Measurements from ENCODE around the gene EPHB3. TPM values are rescaled to one million over a fixed set of nuclear protein-coding genes. Genes with fewer than 3 reads are reported as not detected.

Gene EPHB3
- total RNA-seq, 1 experiment from 2014 or later, result 4.1 TPM

DNA sequence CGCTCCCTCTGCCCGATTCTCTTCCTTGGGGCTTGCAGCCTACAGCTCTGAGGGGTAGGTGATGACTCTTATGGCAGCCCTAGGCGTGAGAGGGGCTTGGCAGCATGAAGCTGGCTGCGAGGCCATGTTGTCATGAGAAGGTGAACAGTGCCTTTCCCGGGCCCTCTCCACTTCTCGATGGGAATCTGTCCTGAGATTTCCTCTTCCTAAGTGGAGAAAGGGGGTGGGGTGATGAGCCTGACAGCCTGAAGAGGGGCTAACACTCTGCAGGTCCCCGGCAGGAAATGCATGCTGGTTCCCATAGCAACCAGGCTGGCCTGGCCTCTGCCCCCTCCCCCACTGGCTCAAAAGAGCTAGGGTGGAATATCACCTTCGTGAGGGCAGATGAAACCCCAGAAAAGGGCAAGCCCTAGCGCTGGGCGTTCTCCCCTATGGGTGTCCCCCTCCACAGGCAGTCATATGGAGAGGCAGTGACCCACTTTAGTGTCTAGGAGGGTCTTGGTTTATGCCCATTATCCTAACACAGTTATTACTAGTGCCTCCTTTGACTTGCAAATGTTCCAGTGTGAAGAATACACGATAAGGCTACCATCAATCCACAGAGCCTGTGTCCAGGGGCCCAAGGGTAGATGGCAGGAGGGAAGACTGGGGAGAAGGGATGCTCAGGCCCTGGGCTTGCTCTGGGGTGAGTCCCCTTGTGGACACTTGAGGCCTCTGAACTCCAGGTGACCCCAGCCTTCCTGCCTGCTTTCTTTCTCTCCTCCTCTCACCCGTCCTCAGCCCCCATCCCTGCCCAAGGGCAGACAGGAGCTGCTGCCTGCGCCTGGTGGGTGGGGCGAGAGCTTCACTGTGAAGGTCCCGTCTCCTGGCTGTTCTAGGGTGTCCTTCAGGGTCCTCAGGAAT is 13.2 kb downstream of the EPHB3 start:
- no peaks in the 10 kb centered on the region for H3K27me3 ChIP-seq (replicated peaks)
- no peaks in the 10 kb centered on the region for H3K9me3 ChIP-seq (replicated peaks)
- no peak overlapping the region for H3K4me3 ChIP-seq
- H3K36me3 ChIP-seq, result no peaks in the 10 kb centered on the region
- no peak for DNase-seq (ENCODE audit: low read depth in 1 of 2, low spot score in 2 of 2)
- peaks cover 7% of the 10 kb centered on the region for H3K4me1 ChIP-seq (replicated peaks)
- no peak overlapping the region for H3K27ac ChIP-seq

DNA sequence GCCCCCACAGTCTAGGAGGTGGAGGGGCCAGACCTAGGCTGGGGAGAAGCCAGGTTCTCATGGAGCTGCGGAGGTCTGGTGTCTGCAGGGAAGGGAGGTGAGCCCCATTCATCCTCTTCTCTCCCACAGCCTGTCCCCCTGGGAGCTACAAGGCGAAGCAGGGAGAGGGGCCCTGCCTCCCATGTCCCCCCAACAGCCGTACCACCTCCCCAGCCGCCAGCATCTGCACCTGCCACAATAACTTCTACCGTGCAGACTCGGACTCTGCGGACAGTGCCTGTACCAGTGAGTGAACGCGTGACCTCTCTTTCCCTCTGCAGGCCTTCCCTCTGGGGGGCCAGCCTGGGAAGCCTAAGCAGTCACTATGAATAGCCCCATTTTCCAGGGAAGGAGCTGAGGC is 14.1 kb downstream of the EPHB3 start:
- Histone ChIP-seq H3K27me3 (replicated peaks) (no peaks in the 10 kb centered on the region), H3K36me3 (no peaks in the 10 kb centered on the region), H3K4me1 (replicated peaks) (peaks cover 5% of the 10 kb centered on the region; the same call in 1 of the 2 replicates), H3K4me3 (no peak overlapping the region), H3K27ac (no peak overlapping the region), H3K9me3 (replicated peaks) (no peaks in the 10 kb centered on the region)
- no peak for DNase-seq (ENCODE audit: low read depth in 1 of 2, low spot score in 2 of 2)

DNA sequence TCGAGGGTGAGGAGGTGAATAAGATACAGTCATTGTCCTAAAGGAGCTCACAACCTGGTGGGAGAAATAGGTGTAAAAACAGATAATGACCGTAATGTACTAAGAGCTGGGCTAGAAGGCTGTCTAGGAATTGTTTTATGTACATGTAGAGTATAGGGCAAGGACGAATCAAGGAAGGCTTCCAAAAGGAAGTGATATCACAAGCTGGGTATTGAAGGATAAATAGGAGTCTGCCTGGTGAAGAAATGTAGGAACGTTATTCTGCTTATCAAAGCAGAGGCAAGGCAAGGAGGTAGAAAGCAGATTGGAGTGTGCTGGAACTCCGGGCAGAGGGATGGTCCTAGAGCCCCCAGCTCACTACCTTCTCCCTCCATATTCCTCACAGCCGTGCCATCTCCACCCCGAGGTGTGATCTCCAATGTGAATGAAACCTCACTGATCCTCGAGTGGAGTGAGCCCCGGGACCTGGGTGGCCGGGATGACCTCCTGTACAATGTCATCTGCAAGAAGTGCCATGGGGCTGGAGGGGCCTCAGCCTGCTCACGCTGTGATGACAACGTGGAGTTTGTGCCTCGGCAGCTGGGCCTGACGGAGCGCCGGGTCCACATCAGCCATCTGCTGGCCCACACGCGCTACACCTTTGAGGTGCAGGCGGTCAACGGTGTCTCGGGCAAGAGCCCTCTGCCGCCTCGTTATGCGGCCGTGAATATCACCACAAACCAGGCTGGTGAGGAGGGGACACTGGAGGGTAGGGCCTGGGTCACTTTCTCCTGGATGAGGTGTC is 15.1 kb downstream of the EPHB3 start:
- Histone ChIP-seq H3K4me1 (replicated peaks) (peaks cover 5% of the 10 kb centered on the region; the same call in 1 of the 2 replicates), H3K36me3 (no peaks in the 10 kb centered on the region; the same call in 1 of the 2 replicates)
- DNase-seq (ENCODE audit: low read depth in 1 of 2, low spot score in 2 of 2), result no peak

DNA sequence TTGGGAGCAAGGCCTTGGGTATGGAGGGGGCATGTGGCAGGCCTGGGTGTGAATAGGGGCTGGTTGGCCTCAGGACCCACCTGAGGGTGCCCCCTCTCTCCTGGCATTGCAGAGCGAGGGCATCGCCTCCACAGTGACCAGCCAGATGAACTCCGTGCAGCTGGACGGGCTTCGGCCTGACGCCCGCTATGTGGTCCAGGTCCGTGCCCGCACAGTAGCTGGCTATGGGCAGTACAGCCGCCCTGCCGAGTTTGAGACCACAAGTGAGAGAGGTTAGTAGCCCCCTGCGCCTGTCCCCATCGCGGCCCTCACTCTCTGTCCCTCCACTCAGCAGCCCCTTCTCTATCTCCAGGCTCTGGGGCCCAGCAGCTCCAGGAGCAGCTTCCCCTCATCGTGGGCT is 16.0 kb downstream of the EPHB3 start:
- Histone ChIP-seq H3K9me3 (replicated peaks) (no peaks in the 10 kb centered on the region), H3K4me3 (no peak overlapping the region), H3K4me1 (replicated peaks) (peaks cover 10% of the 10 kb centered on the region), H3K27ac (no peak overlapping the region), H3K27me3 (replicated peaks) (no peaks in the 10 kb centered on the region), H3K36me3 (peaks cover 5% of the 10 kb centered on the region)
- no peak for DNase-seq (ENCODE audit: low read depth in 1 of 2, low spot score in 2 of 2)

More for the DNA sequence above, 15.1 kb downstream of the EPHB3 start:
- no peak overlapping the region for H3K27ac ChIP-seq
- no peaks in the 10 kb centered on the region for H3K9me3 ChIP-seq (replicated peaks)
- H3K4me3 ChIP-seq, result no peak overlapping the region
- H3K27me3 ChIP-seq (replicated peaks), result no peaks in the 10 kb centered on the region

DNA sequence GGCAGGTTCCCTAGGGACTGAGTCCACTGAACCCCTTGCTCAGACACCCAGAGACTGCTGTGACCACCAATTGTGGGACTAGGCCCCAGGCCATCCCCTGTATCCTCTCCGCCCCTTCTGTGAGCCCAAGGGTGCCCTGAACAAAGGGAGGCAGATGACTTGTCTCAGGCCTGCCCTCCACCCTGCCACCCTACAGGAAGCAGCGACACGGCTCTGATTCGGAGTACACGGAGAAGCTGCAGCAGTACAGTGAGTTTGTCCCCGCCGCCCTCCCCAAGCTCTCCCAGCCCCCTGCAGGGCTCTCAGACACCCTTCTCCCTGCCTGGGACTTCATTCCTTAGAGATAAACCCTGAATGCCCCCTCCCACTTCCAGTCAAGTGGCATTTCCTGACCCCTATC is 16.6 kb downstream of the EPHB3 start:
- peaks cover 5% of the 10 kb centered on the region for H3K36me3 ChIP-seq

DNA sequence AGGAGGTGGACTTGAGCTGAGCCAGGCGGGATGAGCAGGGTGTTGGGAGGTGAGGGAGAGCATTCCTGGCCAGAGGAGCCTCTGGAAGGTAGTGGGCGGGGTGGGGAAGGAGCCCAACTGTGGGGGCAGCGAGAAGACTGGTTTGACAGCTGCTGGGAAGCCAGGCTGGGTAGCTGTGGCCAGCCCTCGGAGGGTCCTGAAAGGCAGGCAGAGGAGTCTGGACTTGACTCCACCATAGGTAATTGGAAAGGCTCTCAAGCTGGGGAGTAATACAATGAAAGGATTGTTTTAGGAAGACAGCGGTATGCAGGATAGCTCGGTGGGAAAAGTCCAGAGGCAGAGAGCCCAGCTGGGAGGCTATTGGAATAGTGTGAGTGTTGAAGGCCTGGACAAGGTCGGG is 17.2 kb downstream of the EPHB3 start:
- DNase-seq (ENCODE audit: low read depth in 1 of 2, low spot score in 2 of 2), result no peak
- Histone ChIP-seq H3K9me3 (replicated peaks) (no peaks in the 10 kb centered on the region), H3K27me3 (replicated peaks) (no peaks in the 10 kb centered on the region), H3K36me3 (peaks cover 5% of the 10 kb centered on the region), H3K4me1 (replicated peaks) (peaks cover 20% of the 10 kb centered on the region), H3K27ac (no peak overlapping the region), H3K4me3 (no peak overlapping the region)

More for the DNA sequence above, 16.6 kb downstream of the EPHB3 start:
- Histone ChIP-seq H3K27ac (no peak overlapping the region), H3K4me3 (no peak overlapping the region), H3K9me3 (replicated peaks) (no peaks in the 10 kb centered on the region), H3K27me3 (replicated peaks) (no peaks in the 10 kb centered on the region), H3K4me1 (replicated peaks) (peaks cover 17% of the 10 kb centered on the region)
- DNase-seq (ENCODE audit: low read depth in 1 of 2, low spot score in 2 of 2), result no peak

DNA sequence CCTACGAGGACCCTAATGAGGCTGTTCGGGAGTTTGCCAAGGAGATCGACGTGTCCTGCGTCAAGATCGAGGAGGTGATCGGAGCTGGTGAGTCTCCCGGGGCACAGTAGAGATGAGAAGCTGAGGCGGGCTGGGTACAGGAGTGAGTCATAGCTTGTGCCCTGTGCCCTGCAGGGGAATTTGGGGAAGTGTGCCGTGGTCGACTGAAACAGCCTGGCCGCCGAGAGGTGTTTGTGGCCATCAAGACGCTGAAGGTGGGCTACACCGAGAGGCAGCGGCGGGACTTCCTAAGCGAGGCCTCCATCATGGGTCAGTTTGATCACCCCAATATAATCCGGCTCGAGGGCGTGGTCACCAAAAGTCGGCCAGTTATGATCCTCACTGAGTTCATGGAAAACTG is 17.9 kb downstream of the EPHB3 start:
- Histone ChIP-seq H3K9me3 (replicated peaks) (no peaks in the 10 kb centered on the region), H3K27ac (no peak overlapping the region), H3K4me1 (replicated peaks) (peaks cover 20% of the 10 kb centered on the region), H3K27me3 (replicated peaks) (no peaks in the 10 kb centered on the region), H3K36me3 (peaks cover 5% of the 10 kb centered on the region), H3K4me3 (no peak overlapping the region)
- no peak for DNase-seq (ENCODE audit: low read depth in 1 of 2, low spot score in 2 of 2)

DNA sequence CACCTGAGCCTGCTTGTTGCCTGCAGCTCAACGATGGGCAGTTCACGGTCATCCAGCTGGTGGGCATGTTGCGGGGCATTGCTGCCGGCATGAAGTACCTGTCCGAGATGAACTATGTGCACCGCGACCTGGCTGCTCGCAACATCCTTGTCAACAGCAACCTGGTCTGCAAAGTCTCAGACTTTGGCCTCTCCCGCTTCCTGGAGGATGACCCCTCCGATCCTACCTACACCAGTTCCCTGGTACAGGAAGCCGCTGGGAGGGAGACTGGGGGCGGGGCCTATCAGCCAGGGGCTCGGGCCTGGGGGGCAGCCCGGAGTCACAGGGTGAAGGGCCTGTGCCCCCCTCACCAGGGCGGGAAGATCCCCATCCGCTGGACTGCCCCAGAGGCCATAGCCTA is 18.8 kb downstream of the EPHB3 start:
- H3K4me1 ChIP-seq (replicated peaks), result peaks cover 15% of the 10 kb centered on the region
- H3K4me3 ChIP-seq, result no peak overlapping the region
- H3K36me3 ChIP-seq, result peaks cover 5% of the 10 kb centered on the region
- no peak overlapping the region for H3K27ac ChIP-seq
- H3K27me3 ChIP-seq (replicated peaks), result no peaks in the 10 kb centered on the region
- H3K9me3 ChIP-seq (replicated peaks), result no peaks in the 10 kb centered on the region
- no peak for DNase-seq (ENCODE audit: low read depth in 1 of 2, low spot score in 2 of 2)

DNA sequence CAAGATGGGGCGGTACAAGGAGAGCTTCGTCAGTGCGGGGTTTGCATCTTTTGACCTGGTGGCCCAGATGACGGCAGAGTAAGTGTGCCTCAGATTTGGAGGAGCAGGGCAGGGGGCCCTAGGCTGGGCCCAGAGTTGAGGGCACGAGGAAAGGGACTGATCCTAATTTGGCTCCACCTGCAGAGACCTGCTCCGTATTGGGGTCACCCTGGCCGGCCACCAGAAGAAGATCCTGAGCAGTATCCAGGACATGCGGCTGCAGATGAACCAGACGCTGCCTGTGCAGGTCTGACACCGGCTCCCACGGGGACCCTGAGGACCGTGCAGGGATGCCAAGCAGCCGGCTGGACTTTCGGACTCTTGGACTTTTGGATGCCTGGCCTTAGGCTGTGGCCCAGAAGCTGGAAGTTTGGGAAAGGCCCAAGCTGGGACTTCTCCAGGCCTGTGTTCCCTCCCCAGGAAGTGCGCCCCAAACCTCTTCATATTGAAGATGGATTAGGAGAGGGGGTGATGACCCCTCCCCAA is 19.8 kb downstream of the EPHB3 start:
- Histone ChIP-seq H3K27me3 (replicated peaks) (no peaks in the 10 kb centered on the region), H3K9me3 (replicated peaks) (no peaks in the 10 kb centered on the region), H3K27ac (no peak overlapping the region), H3K36me3 (peaks cover 5% of the 10 kb centered on the region), H3K4me3 (no peak overlapping the region), H3K4me1 (replicated peaks) (peaks cover 15% of the 10 kb centered on the region)
- DNase-seq (ENCODE audit: low read depth in 1 of 2, low spot score in 2 of 2), result no peak

DNA sequence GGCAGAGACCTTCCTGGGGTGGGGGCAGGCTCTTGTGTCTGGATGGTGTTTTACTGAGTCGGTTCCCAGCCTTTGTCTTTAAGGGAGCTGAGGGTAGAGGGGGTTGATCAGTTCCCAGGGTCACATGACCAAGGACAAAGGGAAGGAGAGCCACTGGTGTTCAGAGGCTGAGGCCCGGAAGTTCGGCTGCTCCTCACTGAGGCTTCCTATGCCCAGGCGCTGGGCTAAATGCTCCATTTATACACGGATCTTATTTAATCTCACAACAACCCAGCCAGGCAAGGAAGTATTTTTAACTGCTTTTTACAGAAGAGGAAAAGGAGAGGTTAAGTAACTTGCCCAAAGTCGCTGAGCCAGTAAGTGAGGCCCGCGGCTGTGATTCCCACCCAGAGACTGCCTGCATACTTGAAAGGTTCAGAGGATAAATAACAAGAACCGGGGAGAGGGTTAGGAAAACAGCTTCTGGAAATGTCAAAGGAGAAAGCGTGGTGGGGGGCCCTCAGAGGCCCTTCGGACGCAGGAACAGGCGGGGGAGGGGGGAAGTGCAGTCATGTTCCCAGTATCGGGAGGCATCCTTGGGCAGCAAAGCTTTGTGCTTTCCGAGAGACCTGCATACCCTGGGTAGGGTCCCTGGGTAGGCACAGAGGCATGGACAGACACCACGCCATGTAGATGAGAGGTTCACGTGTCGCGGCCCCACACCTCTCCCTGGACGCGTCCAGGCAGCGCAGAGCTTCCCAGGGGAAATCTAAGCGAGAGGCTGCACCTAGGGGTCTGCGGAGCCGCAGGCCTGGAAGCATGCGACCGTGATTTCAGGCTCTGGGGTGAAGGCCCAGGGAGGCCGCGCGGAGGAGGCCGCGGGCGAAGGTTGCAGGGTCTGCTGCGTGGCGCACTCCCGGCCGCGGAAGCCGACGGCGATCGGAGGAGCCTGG is 21.3 kb downstream of the EPHB3 start:
- H3K27me3 ChIP-seq (replicated peaks), result no peaks in the 10 kb centered on the region
- peak overlapping the region; percentile 49 for H3K4me3 ChIP-seq
- DNase-seq (ENCODE audit: low read depth in 1 of 2, low spot score in 2 of 2), result peak; percentile 52 to 63
- no peaks in the 10 kb centered on the region for H3K9me3 ChIP-seq (replicated peaks)
- peaks cover 5% of the 10 kb centered on the region for H3K36me3 ChIP-seq
- H3K4me1 ChIP-seq (replicated peaks), result peaks cover 15% of the 10 kb centered on the region
- H3K27ac ChIP-seq, result peak overlapping the region; percentile 33

DNA sequence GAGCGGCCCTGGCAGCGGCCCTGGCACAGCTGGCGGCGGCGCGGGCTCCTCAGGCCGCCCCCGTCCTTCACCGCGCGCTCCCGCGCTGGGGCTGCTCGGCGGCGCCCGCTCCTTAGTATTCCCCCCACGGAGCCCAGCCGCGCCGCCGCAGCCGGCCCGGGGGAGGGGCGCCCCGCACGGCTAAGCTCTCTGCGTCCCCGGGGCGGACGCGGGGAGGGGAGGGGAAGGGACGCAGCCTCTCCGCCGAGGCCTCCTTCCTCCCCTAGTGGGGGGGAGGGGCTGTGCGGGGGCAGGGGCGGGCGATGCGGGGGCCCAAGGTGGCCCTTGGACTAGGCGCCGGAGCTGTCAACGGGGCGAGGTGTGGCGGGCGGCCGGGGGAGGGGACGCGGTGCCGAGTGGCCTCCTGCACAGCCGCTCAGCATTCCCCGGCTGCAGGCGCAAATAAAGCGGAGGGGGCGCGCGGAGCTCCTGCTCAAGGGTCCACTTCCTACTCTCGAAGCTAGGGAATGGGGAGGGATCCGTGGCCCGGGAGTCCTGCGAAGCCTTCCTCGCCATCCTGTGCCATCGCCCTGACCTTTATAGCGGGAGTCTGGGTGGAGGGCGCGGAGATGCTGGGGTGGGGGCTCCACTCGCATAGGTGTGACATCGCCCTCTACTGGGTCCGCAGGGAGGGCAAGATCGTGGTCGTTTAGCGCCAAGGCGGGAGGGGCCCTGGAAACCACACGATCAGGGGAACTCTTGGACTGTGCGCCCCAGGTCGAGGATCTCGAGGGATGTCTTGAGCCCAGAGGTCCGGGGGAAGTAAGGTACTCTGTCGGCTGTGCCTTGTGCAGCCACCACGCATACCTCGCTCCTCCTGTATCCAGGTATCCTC is 22.2 kb downstream of the EPHB3 start:
- Histone ChIP-seq H3K4me1 (replicated peaks) (peaks cover 15% of the 10 kb centered on the region), H3K4me3 (peak overlapping the region; percentile 49), H3K27ac (peak overlapping the region; percentile 33; the same call in 1 of the 2 replicates), H3K36me3 (peaks cover 5% of the 10 kb centered on the region), H3K9me3 (replicated peaks) (no peaks in the 10 kb centered on the region), H3K27me3 (replicated peaks) (no peaks in the 10 kb centered on the region)
- peak in 1 of 2 experiments; percentile 24 for DNase-seq (ENCODE audit: low read depth in 1 of 2, low spot score in 2 of 2)

DNA sequence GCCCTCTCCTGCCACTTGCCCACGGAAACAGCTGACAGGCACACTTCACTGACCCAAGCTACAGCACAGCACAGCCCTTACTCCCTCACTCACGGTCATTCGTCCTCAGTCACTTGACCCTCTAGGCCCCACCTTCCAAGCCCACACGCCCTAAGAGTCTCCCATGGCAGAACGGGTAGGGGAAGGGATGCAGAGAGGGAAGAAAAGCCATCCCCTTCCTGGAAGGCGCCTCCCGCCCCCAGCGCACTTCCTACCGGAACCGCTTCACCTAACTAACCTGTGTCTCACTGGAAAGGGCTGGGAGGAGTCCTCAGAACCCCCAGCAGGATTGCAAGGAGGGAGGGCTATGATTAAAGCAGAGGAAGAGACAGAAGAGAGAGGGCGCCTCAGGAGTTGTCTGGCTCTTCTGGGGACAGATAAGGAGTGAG is 22.9 kb downstream of the EPHB3 start:
- peaks cover 15% of the 10 kb centered on the region for H3K4me1 ChIP-seq (replicated peaks)
- H3K9me3 ChIP-seq (replicated peaks), result no peaks in the 10 kb centered on the region
- no peak for DNase-seq (ENCODE audit: low read depth in 1 of 2, low spot score in 2 of 2)
- H3K27ac ChIP-seq, result no peak overlapping the region
- H3K4me3 ChIP-seq, result no peak overlapping the region
- H3K27me3 ChIP-seq (replicated peaks), result no peaks in the 10 kb centered on the region
- H3K36me3 ChIP-seq, result peaks cover 5% of the 10 kb centered on the region
